Spinal cord (tissue), 10 donors: Measurements from ENCODE around the gene SARNP. TPM values are rescaled to one million over a fixed set of nuclear protein-coding genes. Genes with fewer than 3 reads are reported as not detected.
A peak's percentile ranks its signal among the peaks of the same experiment; 100 is the strongest.
"Not testable (repeated sequence)": the region's sequence is repeated elsewhere in the genome, so short reads cannot be mapped to it uniquely, and the experiment has no call there.

Source experiments
- DNase-seq, 6 donors: peaks; one replicate each; pipeline versions ENCODE4 v3.0.0 to v3.0.0-alpha.2; 2013 to 2015; ENCODE audit warnings: low spot score in 6 of 6, low read depth in 4 of 6
- H3K27ac ChIP-seq: one replicate; pipeline ENCODE4 v1.5.1; 2013; ENCODE audit warnings: low read depth, low read length, control low read depth
- H3K27me3 ChIP-seq: one replicate; pipeline ENCODE4 v1.6.1; 2013; ENCODE audit warnings: low read length; ENCODE audit not compliant: control insufficient read depth, insufficient read depth
- H3K36me3 ChIP-seq: one replicate; pipeline ENCODE4 v1.6.1; 2013; ENCODE audit warnings: low read length; ENCODE audit not compliant: control insufficient read depth, insufficient read depth
- H3K4me1 ChIP-seq: one replicate; pipeline ENCODE4 v1.6.1; 2013; ENCODE audit warnings: low read length; ENCODE audit not compliant: control insufficient read depth, insufficient read depth
- H3K4me3 ChIP-seq: one replicate; pipeline ENCODE4 v1.5.1; 2013; ENCODE audit warnings: low read depth, low read length, control low read depth
- H3K9me3 ChIP-seq: one replicate; pipeline ENCODE4 v1.6.1; 2013; ENCODE audit warnings: low read length; ENCODE audit not compliant: control insufficient read depth, insufficient read depth
- WGBS: methylation state at CpG from one replicate; pipeline ENCODE4 v1.1.5; 2013; ENCODE audit warnings: missing lambda C conversion rate; ENCODE audit not compliant: insufficient coverage; 5-methylcytosine and 5-hydroxymethylcytosine counted together
- long read RNA-seq, 4 donors: transcript quantifications; one replicate each; lab custom pipeline, GENCODE V29; 2026
- polyA plus RNA-seq, 2 donors: library from polyadenylated mRNA; unstranded; fragments of 120-200 nt; gene quantifications; one replicate each; pipeline ENCODE4 v1.2.1, GENCODE V29; 2013; ENCODE audit not compliant: insufficient read length in 2 of 2
- total RNA-seq, 2 donors: library from RNA; depleted of rRNA in 1 of 2; stranded (reverse); fragments of 120-200 nt in 1 of 2; fragments of >200 nt in 1 of 2; gene quantifications; one replicate each; pipeline versions ENCODE4 v1.2.3 to v1.2.4, GENCODE V29; 2013 to 2014
- donor health status: healthy.

SARNP gene, protein sequence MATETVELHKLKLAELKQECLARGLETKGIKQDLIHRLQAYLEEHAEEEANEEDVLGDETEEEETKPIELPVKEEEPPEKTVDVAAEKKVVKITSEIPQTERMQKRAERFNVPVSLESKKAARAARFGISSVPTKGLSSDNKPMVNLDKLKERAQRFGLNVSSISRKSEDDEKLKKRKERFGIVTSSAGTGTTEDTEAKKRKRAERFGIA
- 10 to 100 TPM; 52.9 to 98.1 TPM for total RNA-seq
- 10 to 100 TPM; 86.5 to 95.9 TPM for polyA plus RNA-seq
- long read RNA-seq, donor 1, transcript SARNP-201 (11 exons, 926 nt), result major isoform, 43 of 45 reads
- long read RNA-seq, donor 1, partial matches to known transcripts, result 0 of 45 reads
- long read RNA-seq, donor 1, other reads (novel, unspliced or antisense), result 0 of 45 reads
- long read RNA-seq, donor 2, transcript SARNP-201 (11 exons, 926 nt), result major isoform, 11 of 13 reads
- long read RNA-seq, donor 2, partial matches to known transcripts, result 0 of 13 reads
- long read RNA-seq, donor 2, other reads (novel, unspliced or antisense), result 0 of 13 reads
- long read RNA-seq, donor 3, transcript SARNP-201 (11 exons, 926 nt), result major isoform, 17 of 21 reads
- long read RNA-seq, donor 3, partial matches to known transcripts, result 0 of 21 reads
- long read RNA-seq, donor 3, other reads (novel, unspliced or antisense), result 0 of 21 reads
- long read RNA-seq, donor 4, transcript SARNP-203 (10 exons, 726 nt), result minor isoform, 5 of 75 reads
- long read RNA-seq, donor 4, transcript SARNP-202 (12 exons, 1,163 nt), result minor isoform, 9 of 75 reads
- long read RNA-seq, donor 4, transcript SARNP-201 (11 exons, 926 nt), result major isoform, 58 of 75 reads
- long read RNA-seq, donor 4, partial matches to known transcripts, result 0 of 75 reads
- long read RNA-seq, donor 4, other reads (novel, unspliced or antisense), result 0 of 75 reads

DNA sequence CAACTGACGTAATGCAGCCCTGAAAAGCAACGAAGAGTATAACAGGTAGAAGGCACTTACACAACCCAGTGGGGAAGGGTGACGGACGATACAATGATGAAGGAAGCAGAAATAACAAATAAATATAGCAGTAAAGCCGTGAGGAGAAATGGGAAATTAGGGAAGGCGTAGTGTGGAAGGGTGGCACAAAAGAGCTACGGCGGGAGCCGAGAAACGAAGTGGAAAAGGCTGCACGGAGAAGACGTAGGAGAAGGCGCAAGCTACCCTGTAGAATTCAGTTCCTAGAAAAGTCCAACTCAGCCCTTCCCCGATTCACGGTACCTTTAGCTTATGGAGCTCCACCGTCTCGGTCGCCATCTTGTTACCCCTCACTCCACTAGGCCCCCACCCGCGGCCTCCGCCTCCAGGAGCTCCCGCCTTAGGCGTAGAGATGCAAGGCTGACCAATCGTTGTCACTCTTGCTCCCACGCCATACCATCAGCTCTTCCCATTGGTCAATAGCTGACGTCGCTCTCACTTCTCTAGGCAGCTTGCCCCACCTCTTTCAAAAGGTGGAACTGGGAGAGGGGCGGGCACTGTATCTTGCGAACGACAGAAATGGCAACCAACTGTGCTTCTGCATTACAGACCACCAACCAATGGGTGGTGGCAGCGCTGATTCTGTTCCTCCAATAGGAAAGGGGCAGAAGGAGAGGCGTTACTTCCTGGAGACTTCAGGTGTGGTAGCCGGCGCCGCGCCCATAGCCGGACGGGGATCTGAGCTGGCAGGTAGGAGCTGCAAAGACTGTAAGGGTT, at the start of gene SARNP, which contains the start of gene ORMDL2:
Gene SARNP (minus strand): TSS at position 380 of the 795 bp plus-strand sequence. CDS start 23 bp downstream, at position 357.
Gene ORMDL2 (plus strand): TSS at position 697 of the 795 bp plus-strand sequence. CDS start 959 bp downstream, outside the sequence.
- H3K27ac ChIP-seq, result peak within 1 kb of the TSS; percentile 91
- DNase-seq, result peak; percentile 98 to 100 (median 99)
- H3K4me1 ChIP-seq, result peaks cover 9% of the 10 kb centered on the region
- H3K9me3 ChIP-seq, result no peaks in the 10 kb centered on the region
- 0% methylated on average over 23 of the region's 38 CpGs for WGBS
- peak within 1 kb of the TSS; percentile 92 for H3K4me3 ChIP-seq
- peaks cover 26% of the 10 kb centered on the region for H3K36me3 ChIP-seq
- H3K27me3 ChIP-seq, result no peaks in the 10 kb centered on the region

DNA sequence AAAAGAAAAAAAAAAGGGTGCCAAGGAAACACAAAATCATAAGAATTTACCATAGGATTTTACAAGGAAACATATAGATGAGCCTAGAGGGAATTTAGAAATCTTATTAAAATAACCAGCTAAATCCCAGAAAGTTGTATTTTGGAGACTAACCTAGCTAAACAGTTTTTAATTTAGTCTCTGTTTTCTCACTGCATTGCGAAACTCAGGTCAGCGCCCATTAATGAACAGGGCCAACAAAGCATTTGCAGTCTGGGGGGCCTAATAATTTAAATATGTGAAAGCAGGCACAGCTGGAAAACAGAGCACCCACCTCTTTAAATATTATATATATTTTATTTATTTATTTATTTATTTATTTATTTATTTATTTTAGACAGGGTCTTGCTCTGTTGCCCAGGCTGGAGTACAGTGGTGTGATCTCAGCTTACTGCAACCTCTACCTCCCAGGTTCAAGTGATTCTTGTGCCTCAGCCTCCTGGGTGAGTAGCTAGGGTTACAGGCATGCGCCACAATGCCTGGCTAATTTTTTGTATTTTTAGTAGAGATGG, 49.0 kb upstream of the SARNP start:
- not testable (repeated sequence) for H3K27me3 ChIP-seq, DNase-seq, H3K9me3 ChIP-seq, H3K4me3 ChIP-seq, H3K27ac ChIP-seq, H3K36me3 ChIP-seq, H3K4me1 ChIP-seq
- no CpG with 5 or more reads among the region's 3 CpGs for WGBS

DNA sequence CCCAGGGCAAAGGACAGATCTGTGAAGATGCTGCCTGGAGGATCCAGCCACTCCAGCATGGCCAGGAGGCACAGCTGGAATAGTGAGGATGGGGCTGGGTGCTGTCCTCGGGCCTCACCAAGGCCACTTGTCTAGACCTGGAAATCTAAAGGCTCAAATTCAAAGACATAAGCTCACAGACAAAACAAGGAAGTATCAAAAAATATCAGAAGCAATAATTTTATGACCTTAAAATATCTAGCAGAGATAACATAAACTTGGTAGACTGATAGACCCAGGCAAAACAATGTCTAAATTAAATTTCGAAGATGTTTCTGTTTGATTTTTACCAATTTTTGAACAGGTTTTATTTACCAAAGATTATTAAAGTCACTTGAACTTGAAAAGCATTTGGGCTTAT, 47.8 kb upstream of the SARNP start:
- no CpG with 5 or more reads among the region's 2 CpGs for WGBS
- H3K9me3 ChIP-seq, result peaks cover 2% of the 10 kb centered on the region
- DNase-seq, result no peak
- no peak overlapping the region for H3K27ac ChIP-seq
- no peaks in the 10 kb centered on the region for H3K36me3 ChIP-seq
- no peaks in the 10 kb centered on the region for H3K4me1 ChIP-seq
- H3K4me3 ChIP-seq, result no peak overlapping the region
- H3K27me3 ChIP-seq, result no peaks in the 10 kb centered on the region

DNA sequence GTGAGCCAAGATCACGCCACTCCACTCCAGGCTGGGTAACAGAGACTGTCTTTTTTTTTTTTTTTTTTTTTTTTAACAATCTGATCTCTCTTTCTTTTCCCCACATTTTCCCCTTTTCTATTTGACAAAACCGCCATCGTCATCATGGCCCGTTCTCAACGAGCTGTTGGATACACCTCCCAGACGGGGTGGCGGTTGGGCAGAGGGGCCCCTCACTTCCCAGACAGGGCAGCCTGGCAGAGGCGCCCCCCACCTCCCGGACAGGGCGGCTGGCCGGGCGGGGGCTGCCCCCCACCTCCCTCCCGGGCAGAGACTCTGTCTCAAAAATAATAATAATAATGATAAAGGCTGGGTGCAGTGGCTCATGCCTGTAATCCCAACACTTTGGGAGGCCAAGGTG, 45.4 kb upstream of the SARNP start:
- not testable (repeated sequence) for H3K27me3 ChIP-seq, H3K36me3 ChIP-seq, H3K9me3 ChIP-seq, H3K4me3 ChIP-seq, DNase-seq, H3K27ac ChIP-seq, H3K4me1 ChIP-seq
- WGBS, result 100% methylated on average over 5 of the region's 13 CpGs

DNA sequence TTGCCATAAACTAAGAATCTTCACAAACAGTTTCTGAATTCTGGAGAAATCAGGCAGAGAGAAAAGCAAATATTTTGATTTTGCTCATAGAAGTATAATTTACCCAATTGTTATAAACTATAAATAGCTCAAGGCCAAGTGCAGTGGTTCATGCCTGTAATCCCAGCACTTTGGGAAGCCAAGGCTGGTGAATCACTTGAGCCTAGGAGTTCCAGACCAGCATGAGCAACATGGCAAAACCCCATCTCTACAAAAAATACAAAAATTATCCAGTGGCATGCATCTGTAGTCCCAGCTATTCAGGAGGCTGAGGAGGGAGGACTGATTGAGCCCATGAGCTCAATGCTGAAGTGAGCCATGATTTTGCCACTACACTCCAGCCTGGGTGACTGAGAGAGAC, 44.8 kb upstream of the SARNP start:
- Histone ChIP-seq H3K27ac (no peak overlapping the region), H3K27me3 (no peaks in the 10 kb centered on the region), H3K4me1 (no peaks in the 10 kb centered on the region), H3K9me3 (peaks cover 2% of the 10 kb centered on the region), H3K4me3 (no peak overlapping the region), H3K36me3 (no peaks in the 10 kb centered on the region)
- DNase-seq, result no peak

DNA sequence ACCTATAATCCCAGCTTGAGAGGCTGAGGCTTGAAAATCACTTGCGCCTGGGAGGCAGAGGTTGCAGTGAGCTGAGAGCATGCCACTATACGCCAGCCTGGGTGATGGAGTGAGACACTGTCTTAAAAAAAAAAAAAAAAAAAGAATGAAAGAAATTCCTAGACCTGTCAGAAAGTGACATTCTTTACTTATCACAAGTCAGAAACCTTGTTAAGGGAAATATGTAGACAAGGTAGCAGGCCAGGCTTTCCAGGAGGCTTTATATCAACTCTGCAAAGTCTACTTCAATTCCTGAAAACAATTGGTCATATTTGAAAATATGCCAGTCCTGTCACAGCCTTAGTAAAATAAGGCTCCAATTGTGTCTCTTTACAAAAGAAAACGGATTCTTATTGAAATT, 44.3 kb upstream of the SARNP start:
- no peak for DNase-seq
- H3K27me3 ChIP-seq, result no peaks in the 10 kb centered on the region
- no peaks in the 10 kb centered on the region for H3K4me1 ChIP-seq
- H3K36me3 ChIP-seq, result no peaks in the 10 kb centered on the region
- no peak overlapping the region for H3K27ac ChIP-seq
- H3K9me3 ChIP-seq, result peaks cover 2% of the 10 kb centered on the region
- H3K4me3 ChIP-seq, result no peak overlapping the region
- WGBS, result 100% methylated on average over 1 of the region's 3 CpGs

DNA sequence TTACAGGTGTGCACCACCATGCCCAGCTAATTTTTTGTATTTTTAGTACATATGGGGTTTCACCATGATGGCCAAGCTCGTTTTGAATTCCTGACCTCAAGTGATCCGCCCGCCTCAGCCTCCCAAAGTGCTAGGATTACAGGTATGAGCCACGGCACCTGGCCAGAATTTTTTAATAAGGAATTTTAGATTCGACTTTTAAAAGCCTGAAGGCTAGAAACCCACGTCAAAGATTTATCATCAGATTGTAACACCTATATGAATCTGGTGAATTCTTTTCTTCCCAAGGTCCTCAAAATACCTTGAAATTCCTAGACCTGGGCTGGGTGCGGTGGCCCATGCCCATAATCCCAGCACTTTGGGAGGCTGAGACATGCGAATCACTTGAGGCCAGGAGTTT, 43.9 kb upstream of the SARNP start:
- no peak overlapping the region for H3K4me3 ChIP-seq
- no peaks in the 10 kb centered on the region for H3K4me1 ChIP-seq
- no peak overlapping the region for H3K27ac ChIP-seq
- H3K36me3 ChIP-seq, result no peaks in the 10 kb centered on the region
- WGBS, result 96% methylated on average over 6 of the region's 8 CpGs
- DNase-seq, result no peak
- H3K27me3 ChIP-seq, result no peaks in the 10 kb centered on the region
- H3K9me3 ChIP-seq, result peaks cover 2% of the 10 kb centered on the region

DNA sequence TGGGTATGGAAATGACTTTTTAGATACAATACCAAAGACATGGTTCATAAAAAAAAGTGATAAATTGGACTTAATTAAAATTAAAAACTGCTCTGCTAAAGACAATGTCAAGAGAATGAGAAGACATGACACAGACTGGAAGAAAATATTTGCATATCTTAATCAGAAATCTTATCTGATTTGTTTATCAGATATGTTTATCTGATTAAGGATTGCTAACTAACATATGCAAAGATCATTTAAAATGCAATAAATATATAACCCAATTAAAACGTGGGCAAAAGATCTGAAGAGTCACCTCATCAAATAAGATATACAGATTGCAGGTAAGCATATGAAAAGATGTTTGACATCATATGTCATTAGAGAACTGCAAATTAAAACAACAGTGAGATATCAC, 35.2 kb upstream of the SARNP start:
- no CpG with 5 or more reads among the region's 1 CpG for WGBS
- H3K9me3 ChIP-seq, result no peaks in the 10 kb centered on the region
- no peak for DNase-seq

DNA sequence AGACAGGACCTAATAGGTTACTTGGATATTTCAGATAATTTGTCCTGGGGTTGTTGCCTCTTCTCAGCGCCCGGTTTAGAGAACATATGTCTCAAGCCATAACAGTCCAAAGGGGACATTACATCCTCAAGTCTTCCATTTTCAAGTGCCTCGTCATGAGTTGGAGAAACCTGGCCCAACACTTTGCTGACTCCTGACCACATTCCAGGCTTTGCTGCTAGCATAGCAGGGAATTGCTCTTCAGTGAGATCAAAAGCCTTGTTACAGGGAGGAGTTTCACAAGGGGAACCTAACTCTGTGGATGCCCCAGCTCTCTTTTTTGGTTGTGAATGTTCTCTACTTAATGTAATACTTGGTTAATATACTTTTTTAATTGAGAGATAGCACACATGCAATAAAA, 33.4 kb upstream of the SARNP start:
- peaks cover 4% of the 10 kb centered on the region for H3K4me1 ChIP-seq
- H3K36me3 ChIP-seq, result no peaks in the 10 kb centered on the region
- H3K27me3 ChIP-seq, result no peaks in the 10 kb centered on the region
- H3K27ac ChIP-seq, result no peak overlapping the region
- DNase-seq, result no peak
- whole genome bisulfite sequencing, result 40% methylated on average over 1 of the region's 3 CpGs
- no peaks in the 10 kb centered on the region for H3K9me3 ChIP-seq
- H3K4me3 ChIP-seq, result no peak overlapping the region

More for the DNA sequence above, 35.2 kb upstream of the SARNP start:
- H3K4me1 ChIP-seq, result no peaks in the 10 kb centered on the region
- H3K27ac ChIP-seq, result no peak overlapping the region
- H3K4me3 ChIP-seq, result no peak overlapping the region
- H3K27me3 ChIP-seq, result no peaks in the 10 kb centered on the region
- H3K36me3 ChIP-seq, result no peaks in the 10 kb centered on the region
